Astrocyte (in vitro differentiated cells and primary cell): ENCODE data around the gene ZNF154. TPM values are rescaled to one million over a fixed set of nuclear protein-coding genes. Genes with fewer than 3 reads are reported as not detected.

Experiments
- DNase-seq: peaks from one replicate; pipeline ENCODE4 v3.0.0-alpha.2; 2010; ENCODE audit warnings: low read depth
- FAIRE-seq: peaks from 2 replicates; lab custom pipeline; 2011; peaks lifted over from hg19 to GRCh38; lab: Jason Lieb, UNC
- H2AFZ ChIP-seq: 2 replicates; pipeline ENCODE4 v1.6.0; 2012; ENCODE audit warnings: low read depth, low read length, inconsistent platforms
- H3K27ac ChIP-seq: 2 replicates; pipeline ENCODE4 v1.5.1; 2011; ENCODE audit warnings: low read depth, low read length, inconsistent platforms
- H3K27me3 ChIP-seq: 2 replicates; pipeline ENCODE4 v1.6.0; 2011; ENCODE audit warnings: low read length, inconsistent platforms; ENCODE audit not compliant: insufficient read depth
- H3K36me3 ChIP-seq: 2 replicates; pipeline ENCODE4 v1.5.1; 2011; ENCODE audit warnings: low read length, inconsistent platforms; ENCODE audit not compliant: insufficient read depth
- H3K4me1 ChIP-seq: 2 replicates; pipeline ENCODE4 v1.5.1; 2011; ENCODE audit warnings: low read length, inconsistent platforms; ENCODE audit not compliant: insufficient read depth
- H3K4me2 ChIP-seq: 2 replicates; pipeline ENCODE4 v1.6.0; 2012; ENCODE audit warnings: low read length, inconsistent platforms
- H3K4me3 ChIP-seq: 2 replicates; pipeline ENCODE4 v1.5.1; 2011; ENCODE audit warnings: low read depth, mild to moderate bottlenecking, low read length, inconsistent platforms; ENCODE audit not compliant: insufficient read depth
- H3K79me2 ChIP-seq: 2 replicates; pipeline ENCODE4 v1.6.0; 2012; ENCODE audit warnings: mild to moderate bottlenecking, low read length, inconsistent platforms; ENCODE audit not compliant: insufficient read depth
- H3K9ac ChIP-seq: 2 replicates; pipeline ENCODE4 v1.6.0; 2012; ENCODE audit warnings: mild to moderate bottlenecking, low read length, inconsistent platforms
- H3K9me3 ChIP-seq: 2 replicates; pipeline ENCODE4 v1.5.1; 2012; ENCODE audit warnings: low read depth, mild to moderate bottlenecking, low read length, inconsistent platforms; ENCODE audit not compliant: insufficient read depth
- H4K20me1 ChIP-seq: 2 replicates; pipeline ENCODE4 v1.6.0; 2012; ENCODE audit warnings: low read length, inconsistent platforms; ENCODE audit not compliant: insufficient read depth
- H3K27ac Mint-ChIP-seq: one replicate; pipeline ENCODE4 v1.8.0; 2021; ENCODE audit warnings: mild to moderate bottlenecking, mixed read lengths; ENCODE audit not compliant: unreplicated experiment
- H3K27me3 Mint-ChIP-seq: one replicate; pipeline ENCODE4 v1.8.0; 2021; ENCODE audit warnings: low read depth, mixed read lengths; ENCODE audit not compliant: unreplicated experiment
- H3K36me3 Mint-ChIP-seq: one replicate; pipeline ENCODE4 v1.8.0; 2021; ENCODE audit warnings: low read depth, mixed read lengths; ENCODE audit not compliant: unreplicated experiment
- H3K4me1 Mint-ChIP-seq: one replicate; pipeline ENCODE4 v1.8.0; 2021; ENCODE audit warnings: low read depth, mixed read lengths; ENCODE audit not compliant: unreplicated experiment
- H3K4me3 Mint-ChIP-seq: one replicate; pipeline ENCODE4 v1.8.0; 2021; ENCODE audit warnings: mild to moderate bottlenecking, moderate library complexity, mixed read lengths; ENCODE audit not compliant: unreplicated experiment
- H3K9me3 Mint-ChIP-seq: one replicate; pipeline ENCODE4 v1.8.0; 2021; ENCODE audit warnings: mild to moderate bottlenecking, mixed read lengths; ENCODE audit not compliant: unreplicated experiment
- CTCF ChIP-seq: IDR thresholded peaks from 2 replicates; pipeline ENCODE4 v1.5.1; 2011; ENCODE audit warnings: low read depth, mild to moderate bottlenecking, inconsistent platforms, low read length, moderate library complexity; ENCODE audit not compliant: insufficient read depth
- EZH2 ChIP-seq: IDR thresholded peaks from 2 replicates; pipeline ENCODE4 v1.6.1; 2012; ENCODE audit warnings: mild to moderate bottlenecking, low read length, inconsistent platforms; ENCODE audit not compliant: insufficient read depth
- total RNA-seq: library from RNA; stranded (reverse); gene quantifications from 2 replicates; pipeline ENCODE4 v1.2.1, GENCODE V29; 2021

Gene ZNF154
- total RNA-seq, 1 donor from 2014 or later: 12.7 TPM

- Mint-ChIP-seq H3K27ac (no peak overlapping the region), H3K4me1 (peaks cover 13% of the 10 kb centered on the region), H3K36me3 (peaks cover 68% of the 10 kb centered on the region), H3K4me3 (no peak overlapping the region), H3K27me3 (no peaks in the 10 kb centered on the region), H3K9me3 (peaks cover 43% of the 10 kb centered on the region)
- TF ChIP-seq EZH2: no peak
- no peak for TF ChIP-seq CTCF
- peaks cover 27% of the 10 kb centered on the region for H3K36me3 ChIP-seq
- H3K9ac ChIP-seq: no peak overlapping the region
- no peak for DNase-seq
- FAIRE-seq: no peak
- H3K27ac ChIP-seq: no peak overlapping the region
- H3K4me2 ChIP-seq: no peak overlapping the region
- no peak overlapping the region for H3K4me3 ChIP-seq
- H3K27me3 ChIP-seq: no peaks in the 10 kb centered on the region
- H3K9me3 ChIP-seq: peaks cover 64% of the 10 kb centered on the region
- peaks cover 79% of the 10 kb centered on the region for H3K79me2 ChIP-seq
- peaks cover 6% of the 10 kb centered on the region for H4K20me1 ChIP-seq
- no peak overlapping the region for H2AFZ ChIP-seq
- no peaks in the 10 kb centered on the region for H3K4me1 ChIP-seq
Observed at GRCh38 chr19:57687363-57688010, 21.5 kb downstream of the ZNF154 start.

GRCh38 chr19:57686727-57687126 is 22.3 kb downstream of the ZNF154 start:
- Mint-ChIP-seq H3K36me3 (peaks cover 68% of the 10 kb centered on the region), H3K9me3 (peaks cover 43% of the 10 kb centered on the region), H3K27me3 (no peaks in the 10 kb centered on the region), H3K4me1 (peaks cover 13% of the 10 kb centered on the region), H3K27ac (no peak overlapping the region), H3K4me3 (no peak overlapping the region)
- Histone ChIP-seq H3K79me2 (peaks cover 81% of the 10 kb centered on the region), H3K4me3 (no peak overlapping the region), H4K20me1 (peaks cover 7% of the 10 kb centered on the region), H3K36me3 (peaks cover 27% of the 10 kb centered on the region), H3K4me2 (no peak overlapping the region), H3K27ac (no peak overlapping the region), H2AFZ (no peak overlapping the region), H3K9me3 (peaks cover 64% of the 10 kb centered on the region), H3K27me3 (no peaks in the 10 kb centered on the region), H3K9ac (no peak overlapping the region), H3K4me1 (no peaks in the 10 kb centered on the region)
- TF ChIP-seq EZH2: no peak
- TF ChIP-seq CTCF: no peak
- DNase-seq (no peak), FAIRE-seq (no peak)

GRCh38 chr19:57682226-57682766 is 26.7 kb downstream of the ZNF154 start:
- FAIRE-seq: no peak
- Mint-ChIP-seq H3K9me3 (peaks cover 25% of the 10 kb centered on the region), H3K4me3 (peak overlapping the region; percentile 96), H3K27ac (peak overlapping the region; percentile 69), H3K4me1 (peaks cover 13% of the 10 kb centered on the region), H3K36me3 (peaks cover 42% of the 10 kb centered on the region), H3K27me3 (peaks cover 9% of the 10 kb centered on the region)
- peaks cover 14% of the 10 kb centered on the region for H3K36me3 ChIP-seq
- peak overlapping the region; percentile 80 for H3K9ac ChIP-seq
- no peaks in the 10 kb centered on the region for H3K4me1 ChIP-seq
- no peaks in the 10 kb centered on the region for H3K27me3 ChIP-seq
- DNase-seq: no peak
- peaks cover 50% of the 10 kb centered on the region for H3K79me2 ChIP-seq
- TF ChIP-seq EZH2 (no peak), CTCF (no peak)
- H3K4me2 ChIP-seq: peak overlapping the region; percentile 88
- peak overlapping the region; percentile 99 for H2AFZ ChIP-seq
- peaks cover 7% of the 10 kb centered on the region for H4K20me1 ChIP-seq
- H3K27ac ChIP-seq: no peak overlapping the region
- H3K4me3 ChIP-seq: peak overlapping the region; percentile 87
- peaks cover 39% of the 10 kb centered on the region for H3K9me3 ChIP-seq
